IMR-90 (cell line): ENCODE results near the gene MAML2. TPM values are rescaled to one million over a fixed set of nuclear protein-coding genes. Genes with fewer than 3 reads are reported as not detected.

ENCODE experiments used
- ATAC-seq: fragments of 200-7000 bp; cut with Tn5 transposase; 2 replicates; pipeline ENCODE4 v1.9.1; 2020; ENCODE audit warnings: low read depth, mild to moderate bottlenecking, moderate library complexity
- BruUV-seq: library from RNA; stranded (reverse); fragments of 400-500 nt; replicated peaks from 2 replicates; lab custom pipeline; 2021; lab: Mats Ljungman, UMichigan
- CTCF ChIA-PET: fragments of 300-600 bp; formaldehyde crosslinking; extraction: SDS; loops from one replicate; lab custom pipeline; 2021; ENCODE audit warnings: antibody characterized with exemption; lab: Yijun Ruan, JAX
- POLR2A ChIA-PET: fragments of 300-600 bp; sonication (Branson Sonifier 250); formaldehyde crosslinking; loops from one replicate; lab custom pipeline; 2022; ENCODE audit warnings: antibody characterized with exemption; ENCODE audit not compliant: unreplicated experiment; lab: Charles Lee
- DNase-seq: peaks from one replicate; pipeline ENCODE4 v3.0.0; 2013
- H2AFZ ChIP-seq: replicated peaks from 2 replicates; pipeline ENCODE3; 2013; ENCODE audit warnings: low read length, mild to moderate bottlenecking; ENCODE audit not compliant: poor library complexity
- H2AK5ac ChIP-seq: 2 replicates; pipeline ENCODE4 v1.6.1; 2013; ENCODE audit warnings: low read depth, low read length, inconsistent platforms
- H2AK9ac ChIP-seq: replicated peaks from 2 replicates; pipeline ENCODE3; 2013; ENCODE audit warnings: mild to moderate bottlenecking, low read depth, low read length, moderate library complexity; ENCODE audit not compliant: poor library complexity
- H2BK120ac ChIP-seq: 2 replicates; pipeline ENCODE4 v1.6.1; 2013; ENCODE audit warnings: low read depth, low read length, inconsistent platforms
- H2BK15ac ChIP-seq: 3 replicates; pipeline ENCODE4 v1.6.1; 2013; ENCODE audit warnings: low read depth, low read length, inconsistent platforms
- H2BK20ac ChIP-seq: 2 replicates; pipeline ENCODE4 v1.6.1; 2013; ENCODE audit warnings: low read depth, mild to moderate bottlenecking, inconsistent platforms, low read length, moderate library complexity
- H2BK5ac ChIP-seq: 2 replicates; pipeline ENCODE4 v1.6.1; 2013; ENCODE audit warnings: mild to moderate bottlenecking, low read depth, low read length, inconsistent platforms; ENCODE audit not compliant: poor library complexity, severe bottlenecking
- H3K14ac ChIP-seq: replicated peaks from 2 replicates; pipeline ENCODE4 v1.6.1; 2013; ENCODE audit warnings: low read depth, low read length, inconsistent platforms
- H3K18ac ChIP-seq: 2 replicates; pipeline ENCODE4 v1.6.1; 2013; ENCODE audit warnings: low read depth, low read length, control low read depth
- H3K23ac ChIP-seq: 2 replicates; pipeline ENCODE4 v1.6.1; 2013; ENCODE audit warnings: low read depth, low read length, inconsistent platforms
- H3K27ac ChIP-seq: 2 replicates; pipeline ENCODE4 v1.5.1; 2013; ENCODE audit warnings: mild to moderate bottlenecking, control low read depth, low read length; ENCODE audit not compliant: insufficient read depth
- H3K27me3 ChIP-seq: 2 replicates; pipeline ENCODE4 v1.6.1; 2013; ENCODE audit warnings: low read length; ENCODE audit not compliant: control insufficient read depth, insufficient read depth
- H3K36me3 ChIP-seq: 2 replicates; pipeline ENCODE4 v1.6.1; 2013; ENCODE audit warnings: low read length, mixed read lengths; ENCODE audit not compliant: control insufficient read depth, insufficient read depth
- H3K4ac ChIP-seq: 2 replicates; pipeline ENCODE4 v1.6.1; 2013; ENCODE audit warnings: low read depth, low read length, inconsistent platforms
- H3K4me1 ChIP-seq: 2 replicates; pipeline ENCODE4 v1.6.1; 2013; ENCODE audit warnings: low read length, mixed read lengths; ENCODE audit not compliant: control insufficient read depth, insufficient read depth
- H3K4me2 ChIP-seq: 2 replicates; pipeline ENCODE4 v1.6.1; 2013; ENCODE audit warnings: low read depth, mild to moderate bottlenecking, control low read depth, low read length, moderate library complexity
- H3K4me3 ChIP-seq: 2 replicates; pipeline ENCODE4 v1.5.1; 2013; ENCODE audit warnings: low read depth, mild to moderate bottlenecking, control low read depth, low read length, moderate library complexity; ENCODE audit not compliant: insufficient read depth
- H3K56ac ChIP-seq: 2 replicates; pipeline ENCODE4 v1.6.1; 2013; ENCODE audit warnings: low read length, inconsistent platforms; ENCODE audit not compliant: insufficient read depth; ENCODE audit errors: extremely low read depth
- H3K79me1 ChIP-seq, 2 experiments: 2 replicates each; pipeline ENCODE4 v1.6.1; 2013; ENCODE audit warnings: low read length in 2 of 2, inconsistent platforms in 1 of 2, low read depth in 1 of 2
- H3K9ac ChIP-seq: 2 replicates; pipeline ENCODE4 v1.6.1; 2013; ENCODE audit warnings: low read depth, low read length, control low read depth
- H3K9me1 ChIP-seq: 2 replicates; pipeline ENCODE4 v1.6.1; 2013; ENCODE audit warnings: low read length, inconsistent platforms; ENCODE audit not compliant: insufficient read depth
- H3K9me3 ChIP-seq: 2 replicates; pipeline ENCODE4 v1.6.1; 2013; ENCODE audit warnings: low read length; ENCODE audit not compliant: control insufficient read depth, insufficient read depth
- H4K20me1 ChIP-seq: 2 replicates; pipeline ENCODE4 v1.6.1; 2013; ENCODE audit warnings: low read length, inconsistent platforms; ENCODE audit not compliant: insufficient read depth
- H4K5ac ChIP-seq: 2 replicates; pipeline ENCODE4 v1.6.1; 2013; ENCODE audit warnings: mild to moderate bottlenecking, low read depth, low read length, control low read depth
- H4K8ac ChIP-seq, 2 experiments: 2 replicates each; pipeline ENCODE4 v1.6.1; 2013; ENCODE audit warnings: low read depth in 2 of 2, low read length in 2 of 2, control low read depth in 1 of 2, inconsistent platforms in 1 of 2
- H4K91ac ChIP-seq: 2 replicates; pipeline ENCODE4 v1.6.1; 2013; ENCODE audit warnings: low read depth, low read length, inconsistent platforms; ENCODE audit not compliant: insufficient read depth
- BHLHE40 ChIP-seq: fragments of 150-350 bp; IDR thresholded peaks from 2 replicates; pipeline ENCODE4 v1.6.1; 2016; ENCODE audit warnings: mild to moderate bottlenecking, low read depth, low read length
- CHD1 ChIP-seq: IDR thresholded peaks from 2 replicates; pipeline ENCODE4 v1.6.1; 2012; ENCODE audit warnings: low read depth, low read length, improper control_type of control experiment
- ELK1 ChIP-seq: fragments of 150-350 bp; IDR thresholded peaks from 2 replicates; pipeline ENCODE4 v1.6.1; 2016; ENCODE audit warnings: low read depth, mild to moderate bottlenecking, low read length, moderate library complexity, borderline replicate concordance
- FOS ChIP-seq: fragments of 150-350 bp; IDR thresholded peaks from 2 replicates; pipeline ENCODE4 v1.6.1; 2016; ENCODE audit warnings: low read depth, low read length
- MAFK ChIP-seq: IDR thresholded peaks from 2 replicates; pipeline ENCODE4 v1.6.1; 2012; ENCODE audit warnings: low read depth, low read length, improper control_type of control experiment
- MAZ ChIP-seq: IDR thresholded peaks from 2 replicates; pipeline ENCODE4 v1.6.1; 2012; ENCODE audit warnings: low read depth, mild to moderate bottlenecking, low read length, improper control_type of control experiment, moderate library complexity, borderline replicate concordance
- MXI1 ChIP-seq: IDR thresholded peaks from 2 replicates; pipeline ENCODE4 v1.6.1; 2012; ENCODE audit warnings: low read depth, mild to moderate bottlenecking, low read length, moderate library complexity, borderline replicate concordance
- NFE2L2 ChIP-seq: fragments of 150-350 bp; IDR thresholded peaks from 2 replicates; pipeline ENCODE4 v1.6.1; 2016; ENCODE audit warnings: low read depth, mild to moderate bottlenecking, low read length
- POLR2A ChIP-seq: IDR thresholded peaks from 2 replicates; pipeline ENCODE4 v1.6.1; 2012; ENCODE audit warnings: mild to moderate bottlenecking, low read depth, low read length
- RAD21 ChIP-seq: IDR thresholded peaks from 2 replicates; pipeline ENCODE4 v1.6.1; 2012; ENCODE audit warnings: low read length, improper control_type of control experiment
- RCOR1 ChIP-seq: IDR thresholded peaks from 2 replicates; pipeline ENCODE4 v1.6.1; 2012; ENCODE audit warnings: mild to moderate bottlenecking, low read length, improper control_type of control experiment; ENCODE audit not compliant: insufficient replicate concordance
- SMC3 ChIP-seq: fragments of 150-350 bp; IDR thresholded peaks from 2 replicates; pipeline ENCODE4 v1.6.1; 2016; ENCODE audit warnings: low read depth, mild to moderate bottlenecking, antibody characterized with exemption, low read length, moderate library complexity
- USF2 ChIP-seq: fragments of 150-350 bp; IDR thresholded peaks from 2 replicates; pipeline ENCODE4 v1.6.1; 2017; ENCODE audit warnings: mild to moderate bottlenecking, antibody characterized with exemption, low read length, low read depth
- WGBS, 2 experiments: methylation state at CpG; one replicate each; pipeline versions ENCODE4 v1.1.5 to v1.1.7; 2013; ENCODE audit warnings: missing lambda C conversion rate in 2 of 2; ENCODE audit not compliant: insufficient read length in 1 of 2; ENCODE audit errors: extremely low coverage in 2 of 2; 5-methylcytosine and 5-hydroxymethylcytosine counted together
- dilution Hi-C: fragments of 300-500 bp; cut with HindIII; formaldehyde crosslinking; loops from one replicate; pipeline ENCODE4 v1.14.3; 2018; ENCODE audit warnings: low sequenced_read_pairs; ENCODE audit not compliant: unreplicated experiment
- in situ Hi-C: fragments of 300-500 bp; cut with MboI; formaldehyde crosslinking; loops from 3 replicates; pipeline ENCODE4 v1.14.3; 2019; ENCODE audit warnings: low sequenced_read_pairs, inconsistent platforms, mixed read lengths
- intact Hi-C: fragments of 100-400 bp; cut with micrococcal nuclease; formaldehyde crosslinking; loops from 2 replicates; pipeline ENCODE4 v1.10.0; 2022
- polyA plus RNA-seq, 3 experiments: library from polyadenylated mRNA; depleted of rRNA; stranded (reverse); fragments of >200 nt; gene quantifications; 2 replicates each; pipeline ENCODE4 v1.2.3, GENCODE V29; 2012; ENCODE audit warnings: low replicate concordance in 1 of 3
- total RNA-seq: library from RNA; depleted of rRNA; stranded (reverse); fragments of >200 nt; gene quantifications from 2 replicates; pipeline ENCODE4 v1.2.3, GENCODE V29; 2012
- TF ChIP-seq, protein P1 (sequence below): conservative IDR thresholded peaks from 2 replicates; pipeline ENCODE4 v1.5.1; 2012; ENCODE audit warnings: mild to moderate bottlenecking, low read depth, low read length, improper control_type of control experiment

MAML2 gene
- total and polyA plus RNA-seq, 2 of the 4 experiments (the other 2 are of a cell fraction), result 15.0 to 19.5 TPM

- TF ChIP-seq MAZ (no peak), POLR2A (no peak), USF2 (no peak), CHD1 (no peak), MXI1 (no peak), RAD21 (no peak), ELK1 (no peak), MAFK (no peak), NFE2L2 (no peak), BHLHE40 (no peak), RCOR1 (no peak), SMC3 (no peak), FOS (no peak)
- TF ChIP-seq, protein P1, sequence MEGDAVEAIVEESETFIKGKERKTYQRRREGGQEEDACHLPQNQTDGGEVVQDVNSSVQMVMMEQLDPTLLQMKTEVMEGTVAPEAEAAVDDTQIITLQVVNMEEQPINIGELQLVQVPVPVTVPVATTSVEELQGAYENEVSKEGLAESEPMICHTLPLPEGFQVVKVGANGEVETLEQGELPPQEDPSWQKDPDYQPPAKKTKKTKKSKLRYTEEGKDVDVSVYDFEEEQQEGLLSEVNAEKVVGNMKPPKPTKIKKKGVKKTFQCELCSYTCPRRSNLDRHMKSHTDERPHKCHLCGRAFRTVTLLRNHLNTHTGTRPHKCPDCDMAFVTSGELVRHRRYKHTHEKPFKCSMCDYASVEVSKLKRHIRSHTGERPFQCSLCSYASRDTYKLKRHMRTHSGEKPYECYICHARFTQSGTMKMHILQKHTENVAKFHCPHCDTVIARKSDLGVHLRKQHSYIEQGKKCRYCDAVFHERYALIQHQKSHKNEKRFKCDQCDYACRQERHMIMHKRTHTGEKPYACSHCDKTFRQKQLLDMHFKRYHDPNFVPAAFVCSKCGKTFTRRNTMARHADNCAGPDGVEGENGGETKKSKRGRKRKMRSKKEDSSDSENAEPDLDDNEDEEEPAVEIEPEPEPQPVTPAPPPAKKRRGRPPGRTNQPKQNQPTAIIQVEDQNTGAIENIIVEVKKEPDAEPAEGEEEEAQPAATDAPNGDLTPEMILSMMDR, result no peak
- dilution Hi-C loops (no loop called here), in situ Hi-C loops (no loop called here), intact Hi-C loops (no loop called here)
- no TSS peak for BruUV-seq
- H3K14ac ChIP-seq, result no peak overlapping the region
- H3K27me3 ChIP-seq, result no peaks in the 10 kb centered on the region
- no peak overlapping the region for H3K4me3 ChIP-seq
- no peaks in the 10 kb centered on the region for H3K9me3 ChIP-seq
- H3K4ac ChIP-seq, result no peak overlapping the region
- no peak overlapping the region for H2BK120ac ChIP-seq
- H3K36me3 ChIP-seq, result no peaks in the 10 kb centered on the region
- H2BK15ac ChIP-seq, result no peak overlapping the region
- no peak overlapping the region for H4K8ac ChIP-seq
- DNase-seq, result no peak
- no peak for ATAC-seq
- H3K9me1 ChIP-seq, result peaks cover 24% of the 10 kb centered on the region
- POLR2A ChIA-PET, result no interaction called here
- no peak overlapping the region for H2BK5ac ChIP-seq
- H4K20me1 ChIP-seq, result no peaks in the 10 kb centered on the region; the same call in 1 of the 2 replicates
- H2AK5ac ChIP-seq, result peak overlapping the region; percentile 7; the same call in 1 of the 2 replicates
- H3K27ac ChIP-seq, result no peak overlapping the region
- WGBS, 2 experiments, result no CpG with 5 or more reads among the region's 5 CpGs
- H3K56ac ChIP-seq, result no peak overlapping the region
- no peak overlapping the region for H2AK9ac ChIP-seq
- peaks cover 22% of the 10 kb centered on the region for H3K4me1 ChIP-seq
- H3K23ac ChIP-seq, result no peak overlapping the region
- no peak overlapping the region for H3K9ac ChIP-seq
- H3K79me1 ChIP-seq, result peaks cover 43 to 70% of the 10 kb centered on the region in 2 experiments
- no peak overlapping the region for H3K4me2 ChIP-seq
- CTCF ChIA-PET, result no interaction called here
- no peak overlapping the region for H4K91ac ChIP-seq
- no peak overlapping the region for H4K5ac ChIP-seq
- H2BK20ac ChIP-seq, result no peak overlapping the region
- no peak overlapping the region for H2AFZ ChIP-seq
- H3K18ac ChIP-seq, result no peak overlapping the region
Observed at GRCh38 chr11:96107143-96107824, 235.7 kb downstream of the MAML2 start.
